ENCODE measurements around the gene EN1.

Gene EN1

DNA sequence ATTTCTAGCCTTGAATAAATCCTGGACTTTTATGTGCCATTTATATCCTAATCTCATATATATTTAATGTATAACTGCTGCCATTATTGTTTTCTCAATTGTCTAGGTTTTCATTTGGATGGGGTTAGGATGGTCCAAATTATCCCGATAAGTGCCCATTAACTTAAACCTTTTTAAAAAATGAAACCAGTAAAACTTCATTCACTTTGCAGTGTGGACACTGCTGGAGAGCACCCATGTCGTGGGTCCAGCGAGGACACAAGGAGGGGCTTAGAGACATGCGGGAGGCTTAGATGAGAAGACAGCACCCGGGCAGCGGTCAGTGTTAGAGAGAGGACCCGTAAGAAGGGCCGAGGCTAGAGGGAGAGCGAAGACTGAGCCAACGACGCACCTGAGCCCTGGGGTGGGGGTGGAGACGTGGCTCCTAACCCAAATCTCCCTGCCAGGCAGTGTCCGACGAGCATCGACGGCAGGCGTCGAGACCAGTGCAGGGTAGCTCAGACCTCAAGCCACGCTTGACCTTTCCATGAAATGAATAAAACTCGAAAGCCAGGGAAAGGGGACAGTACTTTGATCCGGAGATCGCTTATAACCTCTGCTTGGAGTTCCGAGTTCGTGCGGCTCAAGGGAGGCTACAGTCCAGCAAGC lies 9.0 kb upstream of the EN1 start:
- no peak for FAIRE-seq
- DNase-seq (ENCODE audit: low spot score) = no peak

DNA sequence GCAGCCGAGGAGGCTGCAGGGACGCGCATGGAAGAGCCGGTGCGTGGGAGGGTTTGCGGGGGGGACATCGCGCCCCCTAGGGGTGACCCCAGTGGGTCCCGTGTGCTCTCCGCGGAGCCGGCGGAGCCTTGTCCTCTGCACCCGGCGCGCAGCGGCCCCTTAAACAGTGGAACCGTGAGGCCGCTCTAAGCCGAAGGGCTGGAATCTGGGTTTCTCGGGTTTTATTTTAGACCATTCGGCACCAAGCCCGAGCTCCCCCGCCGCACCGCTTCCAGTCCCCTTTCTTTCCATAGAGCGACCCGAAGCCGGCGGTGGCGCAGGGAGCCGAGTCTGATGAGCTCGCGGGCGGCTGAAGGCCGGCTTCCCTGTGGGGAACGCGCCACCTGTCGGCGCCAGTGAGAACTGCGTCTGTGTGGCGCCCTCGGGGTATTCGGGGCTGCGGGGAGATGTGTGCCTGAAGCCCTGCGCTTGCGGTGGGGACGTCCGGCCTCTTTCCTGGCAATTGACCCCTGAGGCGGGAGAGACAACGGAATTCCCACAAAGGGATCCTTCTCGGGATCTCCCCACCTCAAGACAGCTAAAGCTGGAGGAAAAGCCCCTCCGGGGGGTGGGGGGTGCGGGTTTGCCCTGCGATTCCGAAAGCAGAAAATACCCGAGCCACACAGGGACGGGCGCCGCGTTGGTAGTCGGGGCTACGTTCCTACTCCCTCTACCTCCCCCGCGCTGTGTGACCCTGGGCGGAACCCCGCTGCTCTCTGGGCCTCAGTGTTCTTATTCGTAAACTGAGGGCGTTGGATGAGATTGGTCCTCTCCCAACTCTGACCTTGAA lies 8.2 kb upstream of the EN1 start:
- FAIRE-seq = no peak
- DNase-seq (ENCODE audit: low spot score) = peak; percentile 15

DNA sequence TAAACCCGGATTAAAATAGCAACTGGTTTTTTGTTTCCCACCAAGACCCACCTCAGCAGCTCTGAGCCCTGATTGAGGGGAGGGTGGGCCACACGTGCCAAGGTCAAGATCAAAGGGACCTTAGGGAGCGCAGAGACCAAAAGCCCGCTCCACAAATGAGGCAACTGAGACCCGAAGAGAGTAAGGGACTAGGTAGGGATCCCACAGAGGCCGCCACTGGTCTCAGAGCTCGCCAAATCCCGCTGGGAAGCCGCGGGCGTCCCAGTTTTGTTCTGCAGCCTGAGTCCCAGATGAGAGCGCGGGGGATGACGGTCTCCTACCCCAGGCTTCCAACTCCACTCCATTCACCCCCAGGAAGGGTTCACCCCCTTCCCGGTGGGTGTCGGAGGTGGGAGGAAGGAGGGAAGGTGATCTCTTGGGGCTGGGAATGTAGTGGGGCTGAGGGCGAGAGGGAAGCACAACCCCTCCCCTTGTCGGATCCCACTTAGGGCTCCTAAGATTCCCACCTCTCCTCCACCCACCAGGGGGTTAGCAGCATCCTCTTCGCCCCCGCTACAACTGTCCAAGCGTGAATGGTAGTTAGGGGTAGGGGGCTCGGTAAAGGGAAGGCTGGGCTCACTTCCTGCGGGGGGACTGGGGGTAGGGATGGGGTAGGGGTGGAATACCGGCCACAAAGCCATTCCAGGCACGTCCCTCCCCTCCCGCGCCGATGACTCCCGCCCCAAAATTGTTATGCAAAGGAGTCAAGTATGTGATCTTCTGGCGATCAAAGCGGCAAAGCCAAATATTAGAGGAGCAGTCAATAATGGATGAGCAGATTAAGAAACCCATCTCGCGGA lies 7.3 kb upstream of the EN1 start:
- no peak for DNase-seq (ENCODE audit: low spot score)
- no peak for FAIRE-seq

- no peak for DNase-seq (ENCODE audit: low spot score)
- no peak for FAIRE-seq
Measured at GRCh38 chr2:118853651-118854291, 6.3 kb upstream of the EN1 start.

- FAIRE-seq (no peak), DNase-seq (ENCODE audit: low spot score) (no peak)
Measured at GRCh38 chr2:118853129-118853640, 5.7 kb upstream of the EN1 start.

- no peak for DNase-seq (ENCODE audit: low spot score)
- FAIRE-seq = no peak
Measured at GRCh38 chr2:118852605-118853128, 5.2 kb upstream of the EN1 start.

GRCh38 chr2:118851650-118852049 lies 4.2 kb upstream of the EN1 start:
- no peak for FAIRE-seq
- DNase-seq (ENCODE audit: low spot score) = no peak

DNA sequence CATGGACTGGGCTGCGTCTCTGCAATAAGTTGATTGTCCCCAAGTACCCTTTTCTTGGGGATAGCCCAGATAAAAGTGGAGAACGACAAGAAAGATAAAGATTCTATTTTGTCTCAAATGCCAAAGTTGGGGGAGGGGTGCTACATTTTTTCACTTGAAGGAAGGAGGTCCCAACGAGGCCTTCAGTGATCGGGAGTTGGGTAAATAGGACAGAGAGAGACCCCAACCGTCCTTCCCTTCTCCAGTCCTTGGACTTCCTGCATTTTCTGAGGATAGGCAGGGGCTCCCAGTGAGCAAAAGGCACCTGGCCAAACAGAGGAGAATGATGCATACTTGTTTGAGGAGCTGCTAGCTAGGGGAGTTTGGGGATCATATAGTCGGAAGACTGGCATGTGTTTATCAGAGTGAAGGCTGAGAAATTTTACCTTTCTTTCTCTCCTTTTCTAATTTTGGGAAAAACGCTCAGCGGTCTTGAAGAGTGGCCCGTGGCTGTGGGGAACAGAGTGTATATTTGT lies 3.5 kb upstream of the EN1 start:
- DNase-seq (ENCODE audit: low spot score) (no peak), FAIRE-seq (no peak)

DNA sequence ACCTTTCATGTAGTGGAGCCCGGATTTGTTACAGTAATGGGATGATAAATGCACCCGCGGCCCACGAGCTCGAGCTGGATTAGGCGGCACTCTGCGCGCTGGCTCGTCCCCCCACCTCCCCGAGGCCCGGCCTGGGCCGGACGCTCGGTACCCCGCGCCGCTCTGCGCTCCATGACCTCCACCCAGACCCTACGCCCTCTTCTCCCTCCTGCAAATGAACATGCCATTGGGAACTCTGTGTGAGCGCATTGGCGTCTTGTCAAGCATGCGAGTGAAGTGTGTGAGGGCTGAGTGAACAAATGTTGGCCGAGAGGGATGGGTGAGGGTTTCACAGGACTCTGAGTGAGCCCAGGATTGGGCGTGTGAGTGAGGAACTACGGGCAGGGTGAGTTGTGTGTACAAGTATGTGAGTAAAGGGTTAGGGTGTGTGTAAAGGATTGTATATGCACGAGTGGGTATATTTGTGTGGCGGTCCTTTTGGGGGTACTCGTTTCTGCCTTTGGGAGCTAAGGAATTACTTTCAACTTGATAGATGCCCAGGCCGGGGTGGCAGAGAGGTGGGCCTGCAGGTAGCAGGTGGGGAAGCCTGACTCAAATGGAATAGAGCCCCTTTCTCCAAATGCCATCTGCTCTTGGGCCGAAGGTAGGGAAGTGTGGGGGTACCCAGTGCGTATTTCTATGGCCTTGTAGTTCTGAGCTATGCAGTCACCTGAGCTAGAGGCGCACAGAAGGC lies 2.9 kb upstream of the EN1 start:
- no peak for DNase-seq (ENCODE audit: low spot score)
- no peak for FAIRE-seq

GRCh38 chr2:118849226-118850167 lies 2.0 kb upstream of the EN1 start:
- no peak for DNase-seq (ENCODE audit: low spot score)
- FAIRE-seq = no peak

DNA sequence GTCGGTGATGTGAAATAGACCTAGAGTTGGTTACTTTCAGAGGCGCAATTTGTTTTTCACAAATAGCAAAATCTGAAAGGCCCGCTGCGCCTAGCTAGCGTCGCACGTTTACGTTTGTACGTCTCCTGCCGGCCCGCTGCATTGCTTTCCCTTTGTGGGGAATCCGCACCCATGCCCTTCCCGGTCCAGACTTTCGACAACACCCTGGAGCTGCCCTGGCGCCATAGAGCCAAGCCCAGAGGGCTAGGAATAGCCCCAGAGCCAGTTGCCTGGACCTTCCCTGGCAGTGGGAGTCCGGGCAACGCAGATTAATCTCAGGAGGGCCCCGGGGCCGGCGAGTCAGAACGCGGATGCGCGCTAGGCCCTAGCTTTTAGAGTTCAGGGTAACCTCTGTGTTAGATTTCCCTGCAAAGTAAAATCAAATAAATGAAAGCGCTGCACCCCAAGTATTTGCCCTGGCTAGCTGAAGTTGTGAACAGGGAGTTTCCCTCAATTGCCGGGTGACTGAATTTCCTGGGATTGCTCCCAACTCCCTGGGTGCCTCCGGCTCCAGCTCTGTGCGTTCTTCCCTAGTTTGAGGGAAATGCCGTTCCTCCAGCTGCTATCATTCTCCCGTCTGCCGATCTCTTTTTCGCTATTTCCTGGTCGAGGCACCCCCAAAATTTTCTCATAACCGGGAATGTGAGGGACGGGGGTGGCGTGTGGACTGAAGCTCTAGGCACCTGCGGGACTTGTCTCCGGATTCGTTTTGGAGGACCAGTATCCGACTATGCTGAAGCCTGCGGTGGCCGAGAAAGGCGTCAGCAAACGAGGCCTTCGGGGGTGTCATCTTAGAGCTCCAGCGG lies 1.2 kb upstream of the EN1 start:
- FAIRE-seq = no peak
- DNase-seq (ENCODE audit: low spot score) = no peak

- no peak for FAIRE-seq
- no peak for DNase-seq (ENCODE audit: low spot score)
Measured at GRCh38 chr2:118847762-118848172, 319 bp upstream of the EN1 start.

GRCh38 chr2:118846442-118846952 lies 951 bp downstream of the EN1 start:
- no peak for FAIRE-seq
- DNase-seq (ENCODE audit: low spot score) = no peak

DNA sequence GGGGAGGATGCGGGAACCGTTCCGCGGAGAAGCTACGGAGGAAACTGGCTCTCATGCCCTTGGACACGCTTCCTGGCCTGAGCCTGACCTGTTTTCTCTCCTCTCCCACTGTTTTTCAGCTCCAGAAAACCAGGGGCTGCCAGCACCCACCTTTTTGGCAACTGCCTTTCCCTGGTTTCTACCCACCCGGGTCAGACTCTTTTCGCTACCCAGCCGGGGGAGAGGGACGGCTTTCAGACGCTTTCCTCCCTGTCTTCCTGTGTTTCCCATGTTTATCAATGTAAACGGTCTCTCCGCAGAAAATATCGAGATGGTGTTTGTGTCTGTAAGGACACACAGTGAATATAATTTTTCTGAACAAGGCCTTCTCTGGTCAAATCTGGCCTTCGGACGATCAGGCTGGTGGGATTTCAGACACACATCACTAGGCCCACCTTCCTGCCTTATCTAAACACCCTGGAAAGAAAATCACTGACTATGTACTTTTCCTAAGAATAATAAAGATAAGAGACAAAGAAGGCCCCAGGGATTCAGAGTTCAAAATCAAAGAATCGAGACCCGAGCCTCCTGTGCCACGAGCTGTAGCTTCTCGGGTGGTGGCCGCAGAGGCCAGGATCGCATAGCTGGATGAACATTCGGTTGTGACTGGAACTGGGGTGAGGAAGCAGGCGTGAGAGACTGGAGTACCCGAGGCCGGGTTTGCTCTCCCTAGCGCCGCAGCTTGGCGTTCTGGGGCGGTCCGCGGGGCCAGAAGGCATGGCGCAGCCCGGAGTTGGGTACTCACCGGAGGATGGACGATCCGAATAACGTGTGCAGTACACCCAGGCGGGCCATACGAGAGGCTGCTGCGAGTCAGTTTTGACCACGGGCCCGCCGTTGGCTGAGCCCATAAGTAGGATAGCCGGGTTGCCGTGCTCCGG lies 1.7 kb downstream of the EN1 start:
- FAIRE-seq = no peak

GRCh38 chr2:118845005-118845521 lies 2.4 kb downstream of the EN1 start:
- FAIRE-seq (no peak), DNase-seq (ENCODE audit: low spot score) (no peak)

More for the DNA sequence above, 1.7 kb downstream of the EN1 start:
- no peak for DNase-seq (ENCODE audit: low spot score)

- FAIRE-seq (no peak), DNase-seq (ENCODE audit: low spot score) (no peak)
Measured at GRCh38 chr2:118844261-118845004, 3.0 kb downstream of the EN1 start.
